ENCODE results near the gene CCDC28B.
"Not testable (repeated sequence)": the region's sequence is repeated elsewhere in the genome, so short reads cannot be mapped to it uniquely, and the experiment has no call there.

CCDC28B gene

DNA sequence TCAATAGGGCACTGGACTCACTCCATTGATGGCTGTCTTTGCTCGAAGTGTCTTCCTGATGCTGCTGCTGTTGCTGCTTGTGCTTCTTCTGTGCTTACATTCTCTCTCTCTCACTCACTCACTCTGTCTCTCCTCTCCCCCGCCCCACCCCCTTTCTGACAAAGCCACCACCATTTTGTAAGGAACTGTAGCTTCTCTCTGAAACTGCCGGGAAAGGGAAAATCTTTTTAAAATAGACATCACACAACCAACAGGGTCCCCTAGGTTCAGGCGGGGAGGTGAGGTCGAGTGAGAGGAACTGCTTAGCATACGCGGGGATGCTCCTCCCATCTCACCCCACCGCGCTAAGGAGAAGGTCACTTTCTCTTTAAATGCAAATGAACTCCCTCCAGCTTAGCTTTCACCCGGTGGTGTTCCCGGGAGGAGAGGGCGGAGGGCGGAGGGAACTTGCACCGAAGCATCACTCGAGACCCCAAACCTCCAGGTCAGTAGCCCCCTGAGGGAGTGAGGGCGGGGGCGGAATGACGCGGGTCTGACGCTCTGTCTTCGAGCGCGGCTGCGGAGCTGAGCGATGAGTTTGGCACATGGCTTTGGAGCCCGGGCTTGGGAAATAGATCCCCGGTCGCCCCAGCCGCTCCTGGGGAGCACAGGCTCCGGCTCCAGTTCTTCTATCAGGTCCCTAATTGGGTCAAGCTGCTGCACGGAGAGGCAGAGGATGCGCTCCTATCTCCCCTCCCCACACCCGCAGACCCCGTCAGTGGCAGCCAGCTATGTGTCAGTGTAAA lies at the start of gene CCDC28B:
Gene CCDC28B, plus strand, starts transcription at position 370 of the 785 bp plus-strand sequence. CDS start 1,341 bp downstream, outside the sequence.
- DNase-seq, result peak; percentile 86

DNA sequence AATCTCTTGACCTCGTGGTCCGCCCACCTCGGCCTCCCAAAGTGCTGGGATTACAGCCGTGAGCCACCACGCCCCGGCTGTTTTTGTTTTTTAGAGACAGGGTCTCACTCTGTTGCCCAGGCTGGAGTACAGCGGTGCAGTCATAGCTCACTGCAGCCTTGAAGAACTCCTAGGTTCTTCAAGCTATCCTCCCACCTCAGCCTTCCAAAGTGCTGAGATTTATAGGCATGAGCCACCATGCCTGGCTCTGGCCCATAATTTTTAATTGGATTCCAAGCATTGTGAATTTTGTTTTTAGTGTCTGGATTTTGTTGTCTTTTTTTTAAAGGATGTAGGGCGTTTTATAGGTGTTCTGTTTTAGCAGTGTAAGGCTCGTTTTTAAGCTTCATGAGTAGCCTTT lies 49.5 kb upstream of the CCDC28B start:
- DNase-seq, result no peak

DNA sequence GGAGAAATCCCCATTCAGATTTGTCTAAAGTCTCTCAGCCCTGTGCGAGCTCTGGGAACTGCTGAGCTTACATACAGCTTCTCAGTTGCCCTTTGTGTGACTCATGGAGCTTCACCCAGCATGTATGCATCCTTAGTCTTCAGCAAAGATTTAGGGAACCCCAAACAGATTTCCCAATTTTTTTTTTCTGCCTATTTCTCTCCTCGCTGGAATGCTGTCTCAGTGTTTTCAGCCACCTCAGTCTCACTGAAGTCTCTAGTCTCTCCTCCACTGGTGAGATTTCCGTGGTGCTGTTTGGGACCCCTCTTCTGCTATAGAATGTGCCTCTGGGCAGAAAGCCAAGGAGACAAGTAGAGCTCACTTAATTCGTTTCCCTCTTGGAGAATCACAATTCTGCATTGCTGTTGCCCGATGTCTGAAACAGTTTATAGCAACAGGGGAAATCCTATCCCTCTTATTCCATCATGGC lies 49.0 kb upstream of the CCDC28B start:
- peak; percentile 87 for DNase-seq

DNA sequence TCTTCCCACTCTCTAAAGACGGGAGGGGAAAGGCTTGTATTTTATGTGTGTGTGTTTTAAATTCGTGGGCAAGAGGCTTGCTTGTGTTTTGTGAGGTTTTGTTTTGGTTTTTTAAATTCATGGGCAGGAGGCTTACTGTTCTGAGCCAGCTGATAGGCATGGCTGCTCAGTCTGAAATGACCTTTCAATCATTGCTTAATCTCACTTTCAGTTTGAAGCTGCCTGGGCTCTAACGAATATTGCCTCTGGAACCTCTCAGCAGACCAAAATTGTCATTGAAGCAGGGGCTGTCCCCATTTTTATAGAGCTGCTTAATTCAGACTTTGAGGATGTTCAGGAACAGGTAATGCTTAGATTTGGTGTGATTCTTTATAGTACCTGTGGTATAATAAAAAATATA lies 41.2 kb upstream of the CCDC28B start:
- DNase-seq, result no peak

DNA sequence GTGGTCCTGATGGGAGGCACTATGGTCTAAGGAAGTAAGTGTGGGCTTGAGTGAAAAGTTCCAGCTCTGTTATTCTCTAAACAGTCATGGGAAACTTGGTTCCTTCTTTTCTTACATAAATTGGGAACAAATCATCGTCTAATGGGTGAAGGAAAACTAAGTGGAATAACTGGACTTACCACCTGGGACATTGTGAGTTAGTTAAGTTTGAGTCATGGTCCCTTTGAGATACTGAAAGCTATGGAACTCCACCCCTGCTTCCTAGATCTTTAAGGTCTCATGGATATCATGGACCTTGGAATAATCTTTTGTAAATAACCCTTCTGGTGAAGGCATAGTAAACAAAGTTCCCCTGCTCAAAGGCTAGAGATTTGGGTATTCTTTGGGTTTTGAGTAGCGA lies 37.0 kb upstream of the CCDC28B start:
- DNase-seq, result no peak

DNA sequence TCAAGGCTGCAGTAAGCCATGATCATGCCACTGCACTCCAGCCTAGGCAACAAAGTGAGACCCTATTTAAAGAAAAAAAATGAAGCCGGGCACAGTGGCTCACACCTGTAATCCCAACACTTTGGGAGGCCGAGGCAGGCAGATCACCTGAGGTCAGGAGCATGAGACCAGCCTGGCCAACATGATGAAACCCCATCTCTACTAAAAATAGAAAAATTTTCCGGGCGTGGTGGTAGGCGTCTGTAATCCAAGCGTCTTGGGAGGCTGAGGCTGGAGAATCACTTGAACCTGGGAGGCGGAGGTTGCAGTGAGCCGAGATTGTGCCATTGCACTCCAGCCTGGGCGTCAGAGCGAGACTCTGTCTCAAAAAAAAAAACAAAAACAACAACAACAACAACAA lies 34.8 kb upstream of the CCDC28B start:
- not testable (repeated sequence) for DNase-seq

DNA sequence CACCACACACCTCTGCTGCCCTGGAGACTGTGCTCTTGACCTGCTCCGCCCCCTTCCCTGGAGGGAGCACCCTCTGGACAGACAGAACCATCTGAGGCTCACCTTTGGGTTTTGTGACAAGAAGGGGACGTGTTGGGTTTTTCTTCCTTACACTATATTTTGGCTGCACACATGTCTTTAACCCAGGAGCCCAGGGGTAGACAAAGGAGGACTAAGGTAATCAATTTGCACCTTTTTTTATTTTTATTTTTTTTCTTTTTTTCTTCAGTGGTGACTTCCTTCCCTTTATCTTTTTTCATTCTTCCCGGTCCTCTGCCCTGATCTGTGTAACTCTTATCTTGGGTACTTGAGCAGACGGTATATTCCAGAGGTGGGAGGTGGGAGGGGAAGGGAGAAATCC lies 29.4 kb upstream of the CCDC28B start:
- DNase-seq, result no peak

DNA sequence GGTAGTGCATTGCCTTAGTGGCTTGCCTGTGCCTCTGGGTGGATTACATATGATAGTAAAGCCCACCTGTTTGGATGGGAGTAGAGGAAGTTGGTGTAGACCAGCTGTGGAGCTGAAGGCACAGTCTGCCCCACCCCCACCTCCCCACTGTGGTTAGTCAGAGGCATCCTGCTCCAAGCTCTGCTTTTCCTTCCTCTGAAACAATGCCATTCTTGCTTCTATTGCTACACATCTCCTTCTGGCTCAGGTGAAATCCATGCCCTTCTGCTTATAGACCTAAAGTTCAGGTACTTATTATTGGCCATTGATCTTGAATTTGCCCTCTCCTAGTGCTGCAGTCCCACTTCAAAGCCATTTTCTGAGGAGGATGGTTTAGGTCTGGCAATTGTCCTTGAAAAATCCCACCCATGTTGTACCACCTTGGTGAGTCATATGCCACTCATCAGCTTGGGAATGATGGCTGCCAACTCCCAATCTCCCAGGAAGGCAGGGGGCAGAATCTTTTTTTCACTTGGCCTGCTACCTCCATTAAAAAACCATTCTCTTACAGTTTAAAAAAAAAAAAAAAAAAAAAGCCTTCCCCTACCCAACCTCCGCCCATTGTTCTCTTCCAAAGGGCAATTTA lies 27.7 kb upstream of the CCDC28B start:
- DNase-seq, result no peak

DNA sequence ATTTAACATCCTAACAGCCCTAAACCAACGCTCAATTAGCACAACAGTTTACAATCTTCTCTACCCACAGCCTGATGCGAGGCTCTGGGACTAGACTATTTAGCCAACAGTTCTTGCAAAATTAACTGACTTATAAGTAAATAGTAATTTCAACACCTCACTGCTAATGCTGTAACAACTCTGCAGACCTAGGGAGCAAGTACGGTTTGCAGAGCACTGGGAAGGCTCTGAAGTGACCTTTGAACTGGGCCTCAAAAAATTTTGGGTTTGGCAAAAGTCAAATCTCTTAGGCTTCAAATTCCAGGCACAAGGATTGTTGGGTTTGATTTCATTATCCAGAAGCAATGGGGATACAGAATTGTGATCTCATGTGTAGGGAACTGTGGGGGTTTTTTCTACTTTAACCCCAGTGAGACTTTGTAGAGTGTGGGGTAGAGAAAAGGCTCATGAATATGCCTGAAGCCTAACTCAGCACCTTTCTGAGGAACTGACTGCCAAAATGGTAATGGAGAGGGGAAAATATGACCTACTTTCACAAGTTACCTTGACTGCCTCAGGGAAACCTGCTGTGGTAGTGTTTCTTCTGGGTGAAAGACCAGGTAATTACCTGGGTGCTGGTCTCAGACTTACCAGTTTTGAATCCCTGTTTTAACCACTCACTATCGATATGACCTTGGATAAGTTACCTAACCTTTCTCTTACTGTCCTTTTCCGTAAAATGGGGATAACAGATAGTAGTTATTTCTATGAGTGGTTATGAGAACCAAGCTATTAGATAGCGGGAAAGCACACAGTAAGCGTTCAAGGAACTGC lies 21.8 kb upstream of the CCDC28B start:
- no peak for DNase-seq

DNA sequence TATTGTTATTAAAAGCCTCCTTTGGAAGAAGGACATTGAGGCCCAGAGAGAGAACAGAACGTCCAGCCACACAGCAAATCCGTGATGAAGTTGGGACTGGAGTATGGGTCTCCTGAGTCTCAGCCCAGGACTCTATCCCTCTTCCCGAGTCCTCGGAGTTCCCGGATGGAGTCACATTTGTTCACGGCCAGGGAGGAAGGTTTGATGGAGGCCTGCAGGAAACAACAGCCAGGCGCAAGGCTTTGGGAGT lies 21.3 kb upstream of the CCDC28B start:
- no peak for DNase-seq

DNA sequence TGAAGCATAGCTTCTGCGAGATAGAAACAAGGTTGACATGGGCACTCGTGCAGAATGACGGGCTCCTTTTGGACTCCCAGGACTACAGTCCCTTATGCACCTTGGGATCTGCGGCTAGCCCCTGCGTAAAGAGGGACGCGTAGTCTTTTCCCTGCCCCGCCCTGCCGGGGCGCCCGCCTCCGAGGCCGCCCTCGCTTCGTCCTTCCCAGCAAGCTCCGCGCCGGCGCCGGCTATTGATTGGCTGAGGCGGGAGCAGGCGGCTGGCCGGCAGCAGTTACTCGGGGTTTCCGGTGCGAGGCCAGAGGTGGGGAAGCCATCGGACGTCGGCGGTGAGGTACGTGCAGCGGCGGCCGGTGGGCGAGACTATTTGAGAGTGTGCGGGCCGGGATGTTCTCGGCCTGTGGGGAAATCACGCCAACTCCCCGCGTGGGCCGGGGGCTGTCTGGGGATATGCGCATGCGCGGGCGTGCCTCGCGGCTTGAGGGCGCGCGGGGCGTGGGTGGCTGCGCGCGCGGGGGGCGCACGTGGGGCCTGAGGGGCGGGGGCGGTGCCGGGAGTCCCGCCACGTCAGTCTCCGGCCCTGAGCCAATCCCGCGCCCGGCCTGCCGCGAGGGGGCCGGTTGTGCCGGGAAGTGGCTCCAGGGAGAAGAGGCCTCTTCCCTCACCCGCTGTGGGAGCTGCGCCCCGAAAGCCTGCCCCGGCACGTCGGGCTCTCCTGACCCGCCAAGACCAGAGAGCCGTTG lies 20.8 kb upstream of the CCDC28B start, which contains the start of gene TXLNA:
Gene TXLNA, plus strand, starts transcription at position 233 of the 743 bp plus-strand sequence. CDS start 671 bp downstream, outside the sequence.
- peak; percentile 96 for DNase-seq

DNA sequence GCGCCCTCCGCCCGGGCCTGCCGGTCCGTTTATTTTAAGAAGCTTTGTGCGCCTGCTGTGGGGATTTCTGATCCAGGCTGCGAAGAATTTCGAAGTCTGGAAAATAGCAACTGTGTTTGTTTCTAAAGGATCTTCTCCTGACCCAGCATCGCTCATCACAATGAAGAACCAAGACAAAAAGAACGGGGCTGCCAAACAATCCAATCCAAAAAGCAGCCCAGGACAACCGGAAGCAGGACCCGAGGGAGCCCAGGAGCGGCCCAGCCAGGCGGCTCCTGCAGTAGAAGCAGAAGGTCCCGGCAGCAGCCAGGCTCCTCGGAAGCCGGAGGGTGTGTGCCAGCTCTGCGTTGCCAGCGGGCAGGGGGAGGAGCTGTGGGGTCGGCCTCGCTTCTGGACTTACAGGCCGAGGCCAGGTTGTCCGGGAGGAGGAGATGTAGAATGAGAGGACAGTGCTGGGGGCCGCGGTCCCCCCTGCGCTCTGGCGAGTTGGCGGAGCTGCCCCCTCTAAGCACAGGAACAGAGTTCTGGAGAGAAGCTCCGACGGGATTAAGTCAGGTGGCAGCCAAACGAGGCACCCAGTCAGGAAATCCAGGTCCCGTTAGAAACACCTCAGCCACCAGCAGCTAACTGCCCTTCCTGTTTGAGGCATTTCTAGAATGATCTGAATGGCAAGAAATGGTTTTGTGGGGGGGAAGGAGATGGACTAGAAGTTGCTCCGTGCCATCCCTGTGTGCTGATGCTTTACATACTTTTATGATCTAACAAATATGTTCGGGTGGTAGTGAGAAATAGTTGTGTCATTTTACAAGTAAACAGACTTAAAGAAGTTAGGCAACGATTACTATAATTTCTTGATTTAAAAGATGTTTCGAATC lies 20.0 kb upstream of the CCDC28B start:
- peak; percentile 52 for DNase-seq

DNA sequence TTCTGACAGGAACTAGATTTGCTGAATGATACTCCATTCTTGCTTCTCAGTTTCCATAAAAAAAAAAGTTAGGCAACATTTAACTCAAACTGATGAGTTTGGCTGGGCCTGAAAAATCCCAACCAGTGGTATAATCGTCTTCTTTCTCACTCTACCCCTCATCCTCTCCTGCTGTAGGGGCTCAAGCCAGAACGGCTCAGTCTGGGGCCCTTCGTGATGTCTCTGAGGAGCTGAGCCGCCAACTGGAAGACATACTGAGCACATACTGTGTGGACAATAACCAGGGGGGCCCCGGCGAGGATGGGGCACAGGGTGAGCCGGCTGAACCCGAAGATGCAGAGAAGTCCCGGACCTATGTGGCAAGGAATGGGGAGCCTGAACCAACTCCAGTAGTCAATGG lies 19.3 kb upstream of the CCDC28B start:
- DNase-seq, result no peak

DNA sequence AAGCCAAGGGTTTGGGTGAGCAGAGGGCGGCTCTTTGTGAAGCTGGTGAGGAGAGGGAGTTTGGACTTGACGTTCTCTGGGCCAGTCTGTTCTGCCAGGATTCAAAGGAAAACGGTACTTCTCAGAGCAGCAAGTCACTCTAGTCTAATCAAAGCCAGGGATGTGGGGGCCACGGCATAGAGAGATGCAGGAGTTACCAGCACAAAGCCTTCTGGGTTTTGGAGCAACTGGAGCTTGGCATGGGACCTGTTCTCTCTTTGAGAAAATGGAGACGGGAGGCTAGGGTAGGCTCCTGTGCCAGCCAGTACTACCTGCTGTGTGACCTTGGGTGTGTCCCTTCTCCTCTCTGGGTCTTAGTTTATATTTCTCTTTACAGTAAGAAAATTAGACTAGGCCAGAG lies 18.8 kb upstream of the CCDC28B start:
- no peak for DNase-seq

DNA sequence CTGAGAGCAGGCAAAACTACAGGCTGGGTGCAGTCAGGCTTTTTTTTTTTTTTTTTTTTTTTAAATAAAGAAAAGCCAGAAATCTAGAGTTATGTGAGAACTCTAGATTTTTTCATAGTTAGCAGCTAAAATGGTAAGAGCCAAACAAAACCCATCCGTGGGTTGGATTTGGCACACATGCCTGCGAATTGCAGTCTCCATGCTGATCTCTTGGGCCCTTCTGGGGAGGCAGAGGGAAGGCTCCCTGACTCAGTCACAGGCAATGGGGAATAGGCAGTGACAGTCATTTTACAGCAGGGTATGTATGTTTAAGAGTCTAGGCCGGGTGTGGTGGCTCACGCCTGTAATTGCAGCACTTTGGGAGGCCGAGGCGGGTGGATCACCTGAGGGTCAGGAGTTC lies 18.3 kb upstream of the CCDC28B start:
- DNase-seq, result no peak

DNA sequence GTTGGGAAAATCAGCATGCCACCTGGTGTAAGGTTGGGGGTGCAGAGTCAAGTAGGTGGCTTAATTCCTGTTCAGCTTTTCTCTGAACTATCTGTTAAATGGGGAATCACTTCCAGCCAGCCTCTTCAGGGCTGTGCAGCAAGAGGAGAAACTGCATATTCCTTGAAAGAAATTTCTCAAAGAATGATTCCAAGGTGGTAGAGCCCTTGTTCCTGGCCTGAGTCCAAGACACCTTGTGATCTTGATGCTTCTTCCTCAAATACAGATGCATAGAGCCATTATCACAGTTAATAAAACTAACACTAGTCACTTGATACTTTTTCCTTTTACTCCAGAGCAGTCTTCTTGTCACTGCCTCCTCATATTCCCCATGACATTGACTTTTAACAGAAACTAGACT lies 15.7 kb upstream of the CCDC28B start:
- DNase-seq, result no peak

DNA sequence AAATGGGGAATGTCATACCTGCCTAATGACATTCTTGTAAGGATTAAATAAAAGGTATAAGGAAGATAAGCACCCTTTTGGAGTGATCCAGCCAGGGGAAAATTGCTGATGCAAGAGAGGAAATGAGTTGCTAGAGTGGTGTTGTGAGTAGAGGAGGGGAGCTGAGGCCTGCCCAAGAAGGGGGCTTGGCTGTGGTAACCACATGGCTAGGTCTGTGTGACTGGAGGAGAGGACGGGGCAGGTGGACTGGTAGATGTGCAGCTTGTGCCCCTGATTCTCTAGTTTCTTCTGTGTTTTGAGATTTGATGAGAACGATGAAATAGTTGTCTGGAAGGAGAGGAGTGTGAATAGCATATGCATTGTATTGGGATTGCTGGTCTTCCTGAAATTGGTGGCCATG lies 14.3 kb upstream of the CCDC28B start:
- DNase-seq, result no peak

DNA sequence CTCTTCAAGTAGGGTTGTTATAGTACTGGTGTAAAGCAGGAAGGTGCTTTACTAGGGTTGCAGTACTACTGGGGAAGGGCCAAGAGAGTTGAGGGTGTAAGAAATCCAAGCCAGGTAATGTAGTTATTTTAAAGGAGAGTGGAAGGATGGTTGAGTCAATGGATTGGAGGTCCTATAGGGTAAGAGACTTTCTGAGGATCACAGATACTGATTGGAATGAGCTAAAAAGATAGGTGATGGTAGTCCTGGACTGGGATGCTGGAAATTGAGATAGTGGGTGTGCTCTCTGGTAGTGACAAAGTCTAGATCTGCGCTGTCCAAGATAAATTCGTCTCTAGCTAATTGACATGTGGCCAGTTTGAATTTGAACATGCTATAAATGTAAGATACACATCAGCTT lies 13.9 kb upstream of the CCDC28B start:
- DNase-seq, result no peak

DNA sequence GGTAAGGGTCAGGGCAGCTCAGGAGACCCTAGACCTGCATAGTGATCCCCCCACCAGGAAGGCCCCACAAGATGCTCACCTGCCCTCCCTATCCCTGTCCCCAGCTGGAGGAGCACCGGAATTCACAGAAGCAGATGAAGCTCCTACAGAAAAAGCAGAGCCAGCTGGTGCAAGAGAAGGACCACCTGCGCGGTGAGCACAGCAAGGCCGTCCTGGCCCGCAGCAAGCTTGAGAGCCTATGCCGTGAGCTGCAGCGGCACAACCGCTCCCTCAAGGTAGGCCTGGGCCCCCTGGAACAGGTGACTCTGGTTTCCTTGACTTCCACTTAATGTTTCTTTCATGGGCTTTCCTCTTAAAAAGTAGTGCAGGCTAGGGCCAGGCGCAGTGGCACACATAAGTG lies 12.5 kb upstream of the CCDC28B start:
- DNase-seq, result no peak

DNA sequence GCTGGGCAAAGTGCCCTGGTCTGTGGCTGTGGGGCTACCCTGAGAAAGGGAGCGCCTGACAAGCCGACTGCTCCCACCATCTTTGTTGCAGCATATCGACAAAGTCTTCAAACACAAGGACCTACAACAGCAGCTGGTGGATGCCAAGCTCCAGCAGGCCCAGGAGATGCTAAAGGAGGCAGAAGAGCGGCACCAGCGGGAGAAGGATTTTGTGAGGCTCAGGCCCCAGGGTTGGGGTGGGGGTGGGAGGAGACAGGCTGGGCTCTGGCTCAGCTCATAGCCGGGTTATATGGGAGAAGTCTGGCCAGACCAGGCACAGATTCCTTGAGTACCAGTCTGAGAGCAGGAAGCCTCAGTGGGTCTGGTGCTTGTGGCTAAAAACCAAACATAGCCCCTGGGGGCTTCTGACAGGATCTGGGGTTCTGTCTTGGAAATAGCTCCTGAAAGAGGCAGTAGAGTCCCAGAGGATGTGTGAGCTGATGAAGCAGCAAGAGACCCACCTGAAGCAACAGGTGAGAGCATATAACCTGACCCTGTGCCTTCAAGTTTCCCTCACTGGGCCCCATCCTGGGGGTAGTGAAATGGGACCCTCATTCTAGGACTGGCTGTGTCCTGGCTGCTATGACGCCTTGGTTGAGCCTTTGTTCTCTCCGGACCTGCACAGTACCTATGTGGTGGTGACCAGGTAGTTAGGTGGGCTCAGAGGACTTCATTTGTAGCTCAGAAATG lies 8.0 kb upstream of the CCDC28B start:
- DNase-seq, result no peak

DNA sequence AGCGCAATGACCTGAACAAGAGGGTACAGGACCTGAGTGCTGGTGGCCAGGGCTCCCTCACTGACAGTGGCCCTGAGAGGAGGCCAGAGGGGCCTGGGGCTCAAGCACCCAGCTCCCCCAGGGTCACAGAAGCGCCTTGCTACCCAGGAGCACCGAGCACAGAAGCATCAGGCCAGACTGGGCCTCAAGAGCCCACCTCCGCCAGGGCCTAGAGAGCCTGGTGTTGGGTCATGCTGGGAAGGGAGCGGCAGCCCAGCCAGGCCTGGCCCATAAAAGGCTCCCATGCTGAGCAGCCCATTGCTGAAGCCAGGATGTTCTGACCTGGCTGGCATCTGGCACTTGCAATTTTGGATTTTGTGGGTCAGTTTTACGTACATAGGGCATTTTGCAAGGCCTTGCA lies 5.4 kb upstream of the CCDC28B start:
- DNase-seq, result no peak

Data from NCI-H82 (cell line).